Tibial artery (tissue), 4 donors: ENCODE measurements around the gene KRIT1.

ENCODE experiments used
- DNase-seq, 2 donors: peaks; one replicate each; pipeline ENCODE4 v3.0.0-alpha.2; 2019
- H3K27ac ChIP-seq, 2 donors: fragments of 200-600 bp; sonication (generic) in 1 of 2; 1 replicate in 1 of 2; 2 replicates in 1 of 2; pipeline ENCODE4 v1.5.1; 2018 to 2019; ENCODE audit warnings: mild to moderate bottlenecking in 1 of 2
- H3K27me3 ChIP-seq, 2 donors: fragments of 200-600 bp; sonication (generic) in 1 of 2; one replicate each; pipeline versions ENCODE4 v1.5.1 to v1.6.0; 2016 to 2019
- H3K36me3 ChIP-seq, 3 donors: fragments of 200-600 bp; sonication (generic) in 2 of 3; one replicate each; pipeline ENCODE4 v1.5.1; 2016 to 2019; ENCODE audit warnings: mild to moderate bottlenecking in 2 of 3
- H3K4me1 ChIP-seq, 4 donors: fragments of 200-600 bp; sonication (generic) in 2 of 4; 1 replicate in 3 of 4; 2 replicates in 1 of 4; pipeline ENCODE4 v1.5.1; 2016 to 2019
- H3K4me3 ChIP-seq, 2 donors: fragments of 200-600 bp; sonication (generic) in 1 of 2; 1 replicate in 1 of 2; 2 replicates in 1 of 2; pipeline ENCODE4 v1.5.1; 2018 to 2019; ENCODE audit warnings: mild to moderate bottlenecking in 2 of 2
- H3K9me3 ChIP-seq, 3 donors: fragments of 200-600 bp; sonication (generic) in 1 of 3; one replicate each; pipeline ENCODE4 v1.5.1; 2016 to 2019
- CTCF ChIP-seq, 2 experiments: fragments of 200-600 bp in 1 of 2; fragments of 450-650 bp in 1 of 2; IDR thresholded peaks; one replicate each; pipeline ENCODE4 v1.5.1; 2017 to 2019; ENCODE audit warnings: antibody characterized with exemption in 2 of 2, mild to moderate bottlenecking in 1 of 2, moderate library complexity in 1 of 2
- intact Hi-C: fragments of 100-400 bp; cut with DNase I; formaldehyde crosslinking; loops from one replicate; pipeline ENCODE4 v1.15.0; 2023; ENCODE audit warnings: low total_unique reads

Gene KRIT1

GRCh38 chr7:92282930-92283329 is 37.2 kb upstream of the KRIT1 start:
- Histone ChIP-seq H3K27ac (peak overlapping the region in 1 of 2 donors; percentile 10), H3K4me1 (peaks cover 0 to 50% (median 23%) of the 10 kb centered on the region in 4 donors), H3K9me3 (no peaks in the 10 kb centered on the region), H3K27me3 (no peaks in the 10 kb centered on the region), H3K4me3 (no peak overlapping the region), H3K36me3 (no peaks in the 10 kb centered on the region)
- intact Hi-C loops = no loop called here
- TF ChIP-seq CTCF (IDR thresholded peaks at IDR 0.05) = no peak
- no peak for DNase-seq

- no peak for TF ChIP-seq CTCF (IDR thresholded peaks at IDR 0.05)
- peak overlapping the region in 1 of 2 donors; percentile 10 for H3K27ac ChIP-seq
- no peak overlapping the region for H3K4me3 ChIP-seq
- intact Hi-C loops = no loop called here
- no peaks in the 10 kb centered on the region for H3K36me3 ChIP-seq
- peaks cover 0 to 54% (median 23%) of the 10 kb centered on the region in 4 donors for H3K4me1 ChIP-seq
- no peaks in the 10 kb centered on the region for H3K9me3 ChIP-seq
- H3K27me3 ChIP-seq = no peaks in the 10 kb centered on the region
- no peak for DNase-seq
Measured at GRCh38 chr7:92282221-92282814, 36.6 kb upstream of the KRIT1 start.

GRCh38 chr7:92281031-92281430 is 35.3 kb upstream of the KRIT1 start:
- DNase-seq = no peak
- H3K9me3 ChIP-seq = no peaks in the 10 kb centered on the region
- no peak for TF ChIP-seq CTCF (IDR thresholded peaks at IDR 0.05)
- H3K4me1 ChIP-seq = peaks cover 0 to 54% (median 23%) of the 10 kb centered on the region in 4 donors
- H3K4me3 ChIP-seq = no peak overlapping the region
- intact Hi-C loops = no loop called here
- H3K27me3 ChIP-seq = no peaks in the 10 kb centered on the region
- H3K27ac ChIP-seq = no peak overlapping the region
- no peaks in the 10 kb centered on the region for H3K36me3 ChIP-seq

GRCh38 chr7:92279396-92280031 is 33.8 kb upstream of the KRIT1 start:
- Histone ChIP-seq H3K27ac (peak overlapping the region; percentile 4 to 26), H3K4me1 (peaks cover 0 to 54% (median 23%) of the 10 kb centered on the region in 4 donors), H3K36me3 (no peaks in the 10 kb centered on the region), H3K9me3 (no peaks in the 10 kb centered on the region), H3K27me3 (no peaks in the 10 kb centered on the region), H3K4me3 (no peak overlapping the region)
- DNase-seq = no peak
- intact Hi-C loops = no loop called here
- no peak for TF ChIP-seq CTCF (IDR thresholded peaks at IDR 0.05)

GRCh38 chr7:92276460-92276864 is 30.7 kb upstream of the KRIT1 start:
- no peak for TF ChIP-seq CTCF (IDR thresholded peaks at IDR 0.05)
- no peak for DNase-seq
- Histone ChIP-seq H3K9me3 (no peaks in the 10 kb centered on the region), H3K27ac (no peak overlapping the region), H3K27me3 (no peaks in the 10 kb centered on the region), H3K36me3 (no peaks in the 10 kb centered on the region), H3K4me1 (peaks cover 0 to 32% (median 14%) of the 10 kb centered on the region in 4 donors), H3K4me3 (no peak overlapping the region)
- intact Hi-C loops = no loop called here
